Measurements from ENCODE around the gene CAMP. TPM values are rescaled to one million over a fixed set of nuclear protein-coding genes. Genes with fewer than 3 reads are reported as not detected.
"Not testable (repeated sequence)": the region's sequence is repeated elsewhere in the genome, so short reads cannot be mapped to it uniquely, and the experiment has no call there.

The CAMP gene
- polyA plus RNA-seq (2013, experiment 1 of 2; ENCODE audit: insufficient read length): not detected
- not detected for polyA plus RNA-seq (2013, experiment 2 of 2; ENCODE audit: insufficient read length)

GRCh38 chr3:48222616-48223513, at the start of gene CAMP:
CAMP (plus strand) TSS chr3:48223495; CDS start chr3:48223512, 17 bp downstream.
- peak; percentile 40 for DNase-seq

- DNase-seq: no peak
Observed at GRCh38 chr3:48178072-48178471, 45.2 kb upstream of the CAMP start.

GRCh38 chr3:48180021-48180420, 43.3 kb upstream of the CAMP start:
- no peak for DNase-seq

GRCh38 chr3:48180531-48181253, 42.6 kb upstream of the CAMP start:
- no peak for DNase-seq

GRCh38 chr3:48184299-48184698, 39.0 kb upstream of the CAMP start:
- DNase-seq: no peak

- DNase-seq: no peak
Observed at GRCh38 chr3:48185129-48185528, 38.2 kb upstream of the CAMP start.

- DNase-seq: no peak
Observed at GRCh38 chr3:48186631-48187300, 36.5 kb upstream of the CAMP start.

- no peak for DNase-seq
Observed at GRCh38 chr3:48187301-48187578, 36.1 kb upstream of the CAMP start.

- no peak for DNase-seq
Observed at GRCh38 chr3:48187579-48188265, 35.6 kb upstream of the CAMP start.

- DNase-seq: peak; percentile 99
Observed at GRCh38 chr3:48188266-48189201, 34.8 kb upstream of the CAMP start, which contains the start of gene CDC25A. CDC25A (minus strand) TSS chr3:48188417; CDS start chr3:48187947, 470 bp downstream.

GRCh38 chr3:48189321-48189720, 34.0 kb upstream of the CAMP start:
- DNase-seq: no peak

- DNase-seq: no peak
Observed at GRCh38 chr3:48190911-48191310, 32.4 kb upstream of the CAMP start.

GRCh38 chr3:48194446-48195071, 28.7 kb upstream of the CAMP start:
- peak; percentile 72 for DNase-seq

GRCh38 chr3:48196611-48197010, 26.7 kb upstream of the CAMP start:
- DNase-seq: no peak

GRCh38 chr3:48199117-48199516, 24.2 kb upstream of the CAMP start:
- DNase-seq: no peak

GRCh38 chr3:48202632-48203031, 20.7 kb upstream of the CAMP start:
- no peak for DNase-seq

GRCh38 chr3:48208076-48208475, 15.2 kb upstream of the CAMP start:
- DNase-seq: no peak

GRCh38 chr3:48209445-48209844, 13.8 kb upstream of the CAMP start:
- no peak for DNase-seq

GRCh38 chr3:48210534-48210933, 12.8 kb upstream of the CAMP start:
- not testable (repeated sequence) for DNase-seq

GRCh38 chr3:48211776-48212175, 11.5 kb upstream of the CAMP start:
- DNase-seq: not testable (repeated sequence)

GRCh38 chr3:48214225-48214624, 9.1 kb upstream of the CAMP start:
- DNase-seq: no peak
